H9 (cell line): Measurements from ENCODE around the gene ZNF236. TPM values are rescaled to one million over a fixed set of nuclear protein-coding genes. Genes with fewer than 3 reads are reported as not detected.

Source experiments
- DNase-seq: peaks from one replicate; pipeline ENCODE4 v3.0.0-alpha.2; 2017
- H2AFZ ChIP-seq: one replicate; pipeline ENCODE4 v1.6.1; 2013; ENCODE audit warnings: mild to moderate bottlenecking, low read length, control low read depth, moderate library complexity
- H2AK5ac ChIP-seq: 2 replicates; pipeline ENCODE4 v1.6.1; 2013; ENCODE audit warnings: low read length, control low read depth, mixed read lengths; ENCODE audit not compliant: insufficient read length
- H2BK120ac ChIP-seq: one replicate; pipeline ENCODE4 v1.6.1; 2013; ENCODE audit warnings: low read depth, mild to moderate bottlenecking, low read length, control low read depth, inconsistent platforms; ENCODE audit not compliant: poor library complexity, severe bottlenecking
- H2BK12ac ChIP-seq: 2 replicates; pipeline ENCODE4 v1.6.1; 2013; ENCODE audit warnings: low read length, control low read depth, mixed read lengths, low read depth; ENCODE audit not compliant: insufficient read length
- H2BK15ac ChIP-seq: 2 replicates; pipeline ENCODE4 v1.6.1; 2013; ENCODE audit warnings: low read depth, low read length, control low read depth
- H2BK20ac ChIP-seq: one replicate; pipeline ENCODE4 v1.6.1; 2013; ENCODE audit warnings: low read depth, mild to moderate bottlenecking, low read length, control low read depth, inconsistent platforms; ENCODE audit not compliant: poor library complexity, severe bottlenecking
- H2BK5ac ChIP-seq: 2 replicates; pipeline ENCODE4 v1.6.1; 2013; ENCODE audit warnings: low read length, control low read depth, mixed read lengths; ENCODE audit not compliant: insufficient read length
- H3K14ac ChIP-seq: 2 replicates; pipeline ENCODE4 v1.6.1; 2013; ENCODE audit warnings: low read length, control low read depth; ENCODE audit not compliant: insufficient read depth
- H3K18ac ChIP-seq: 2 replicates; pipeline ENCODE4 v1.6.1; 2013; ENCODE audit warnings: low read depth, mild to moderate bottlenecking, mixed read lengths, low read length, control low read depth; ENCODE audit not compliant: insufficient read length
- H3K23ac ChIP-seq: 2 replicates; pipeline ENCODE4 v1.6.1; 2013; ENCODE audit warnings: low read length, control low read depth, mixed read lengths, low read depth; ENCODE audit not compliant: insufficient read length
- H3K23me2 ChIP-seq: 2 replicates; pipeline ENCODE4 v1.6.1; 2013; ENCODE audit warnings: low read depth, mild to moderate bottlenecking, mixed read lengths, low read length, control low read depth; ENCODE audit not compliant: insufficient read length, poor library complexity, severe bottlenecking
- H3K27ac ChIP-seq: 2 replicates; pipeline ENCODE4 v1.5.1; 2013; ENCODE audit warnings: low read length, control low read depth, mixed read lengths, low read depth; ENCODE audit not compliant: insufficient read length
- H3K27me3 ChIP-seq: 2 replicates; pipeline ENCODE4 v1.6.1; 2013; ENCODE audit warnings: low read length, control low read depth, inconsistent platforms; ENCODE audit not compliant: insufficient read depth
- H3K4ac ChIP-seq: 2 replicates; pipeline ENCODE4 v1.6.1; 2013; ENCODE audit warnings: low read depth, mild to moderate bottlenecking, control low read depth, inconsistent platforms, low read length, moderate library complexity
- H3K4me1 ChIP-seq: 2 replicates; pipeline ENCODE4 v1.6.1; 2013; ENCODE audit warnings: low read length, control low read depth, inconsistent platforms; ENCODE audit not compliant: insufficient read depth
- H3K4me2 ChIP-seq: 2 replicates; pipeline ENCODE4 v1.6.1; 2013; ENCODE audit warnings: low read length, control low read depth, mixed read lengths; ENCODE audit not compliant: insufficient read length, insufficient read depth
- H3K56ac ChIP-seq: 2 replicates; pipeline ENCODE4 v1.6.1; 2013; ENCODE audit warnings: low read depth, mild to moderate bottlenecking, mixed read lengths, low read length, control low read depth; ENCODE audit not compliant: insufficient read length
- H3K79me1 ChIP-seq: 2 replicates; pipeline ENCODE4 v1.6.1; 2013; ENCODE audit warnings: low read depth, mild to moderate bottlenecking, moderate library complexity, low read length, control low read depth, inconsistent platforms; ENCODE audit not compliant: insufficient read depth, poor library complexity, severe bottlenecking
- H3K79me2 ChIP-seq: 2 replicates; pipeline ENCODE4 v1.6.1; 2013; ENCODE audit warnings: low read length, control low read depth, inconsistent platforms; ENCODE audit not compliant: insufficient read depth
- H3K9ac ChIP-seq: 2 replicates; pipeline ENCODE4 v1.6.1; 2013; ENCODE audit warnings: low read length, control low read depth, mixed read lengths; ENCODE audit not compliant: insufficient read length; ENCODE audit errors: extremely low read depth
- H3K9me3 ChIP-seq: one replicate; pipeline ENCODE4 v1.6.1; 2013; ENCODE audit warnings: low read depth, low read length, inconsistent platforms; ENCODE audit not compliant: control insufficient read depth
- H3T11ph ChIP-seq: one replicate; pipeline ENCODE4 v1.6.1; 2013; ENCODE audit warnings: mild to moderate bottlenecking, low read length, control low read depth, inconsistent platforms
- H4K20me1 ChIP-seq: one replicate; pipeline ENCODE4 v1.6.1; 2013; ENCODE audit not compliant: control insufficient read depth, insufficient read length, insufficient read depth
- H4K5ac ChIP-seq: 2 replicates; pipeline ENCODE4 v1.6.1; 2013; ENCODE audit warnings: low read depth, mild to moderate bottlenecking, mixed read lengths, low read length, control low read depth; ENCODE audit not compliant: insufficient read length
- H4K8ac ChIP-seq: replicated peaks from 2 replicates; pipeline ENCODE4 v1.6.1; 2013; ENCODE audit warnings: low read length, control low read depth, mixed read lengths, low read depth; ENCODE audit not compliant: insufficient read length
- H4K91ac ChIP-seq: 2 replicates; pipeline ENCODE4 v1.6.1; 2013; ENCODE audit warnings: low read depth, mild to moderate bottlenecking, moderate library complexity, mixed read lengths, low read length, control low read depth; ENCODE audit not compliant: insufficient read length
- H3K27ac Mint-ChIP-seq, 3 experiments: 2 replicates in 2 of 3; 3 replicates in 1 of 3; pipeline ENCODE4 v1.8.0; 2020 to 2021; ENCODE audit warnings: mixed read lengths in 3 of 3, mild to moderate bottlenecking in 1 of 3, moderate library complexity in 1 of 3
- H3K27me3 Mint-ChIP-seq: 2 replicates; pipeline ENCODE4 v1.8.0; 2021; ENCODE audit warnings: low read depth, mild to moderate bottlenecking, moderate library complexity, mixed read lengths
- H3K36me3 Mint-ChIP-seq, 3 experiments: 2 replicates in 2 of 3; 3 replicates in 1 of 3; pipeline ENCODE4 v1.8.0; 2020 to 2021; ENCODE audit warnings: low read depth in 3 of 3, mixed read lengths in 3 of 3; ENCODE audit not compliant: insufficient read depth in 1 of 3
- H3K4me1 Mint-ChIP-seq, 2 experiments: 2 replicates each; pipeline ENCODE4 v1.8.0; 2020; ENCODE audit warnings: mixed read lengths in 2 of 2
- H3K4me3 Mint-ChIP-seq, 2 experiments: 2 replicates in 1 of 2; 3 replicates in 1 of 2; pipeline ENCODE4 v1.8.0; 2020 to 2021; ENCODE audit warnings: mild to moderate bottlenecking in 2 of 2, mixed read lengths in 2 of 2, moderate library complexity in 1 of 2
- H3K9me3 Mint-ChIP-seq, 2 experiments: 2 replicates in 1 of 2; 3 replicates in 1 of 2; pipeline ENCODE4 v1.8.0; 2020; ENCODE audit warnings: mild to moderate bottlenecking in 2 of 2, mixed read lengths in 2 of 2, moderate library complexity in 1 of 2
- CTCF ChIP-seq: fragments of 200-600 bp; sonication (generic); conservative IDR thresholded peaks from 3 replicates; pipeline ENCODE4 v1.8.0; 2021; ENCODE audit warnings: antibody characterized with exemption, mild to moderate bottlenecking
- WGBS: extraction: QIAGEN DNeasy Blood & Tissue Kit; methylation state at CpG from one replicate; pipeline ENCODE4 v1.1.7; 2013; ENCODE audit warnings: missing lambda C conversion rate, low lambda C conversion rate, mixed read lengths; ENCODE audit not compliant: insufficient read length; ENCODE audit errors: extremely low coverage; 5-methylcytosine and 5-hydroxymethylcytosine counted together
- total RNA-seq: library from RNA; stranded (reverse); gene quantifications from 2 replicates; pipeline ENCODE4 v1.2.1, GENCODE V29; 2021

Gene ZNF236
- total RNA-seq, 1 experiment from 2014 or later: 16.0 TPM

DNA sequence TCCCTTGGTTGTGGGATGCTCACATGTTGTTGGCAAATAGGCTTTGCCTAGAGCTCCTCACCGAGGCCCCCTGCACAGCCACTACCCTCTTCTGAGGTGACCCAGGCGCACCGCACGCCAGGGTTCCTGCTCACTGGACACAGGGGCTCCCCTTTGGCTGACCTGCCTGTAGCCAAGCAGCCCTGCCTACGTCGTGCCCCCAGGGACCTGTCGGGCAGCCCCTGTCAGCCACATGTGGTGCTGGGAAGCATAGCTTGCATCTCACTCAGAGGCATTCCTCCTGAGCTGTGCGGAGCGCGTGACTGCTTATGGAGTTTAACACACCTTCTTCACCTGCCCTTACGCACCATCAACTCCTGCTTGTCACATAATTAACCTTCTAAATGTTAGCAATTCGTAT is 116.3 kb downstream of the ZNF236 start:
- no peak overlapping the region for H2BK20ac ChIP-seq
- TF ChIP-seq CTCF: no peak
- no peaks in the 10 kb centered on the region for H3K27me3 Mint-ChIP-seq
- no peak overlapping the region for H3K56ac ChIP-seq
- WGBS: no CpG with 5 or more reads among the region's 12 CpGs
- H3K27me3 ChIP-seq: no peaks in the 10 kb centered on the region
- no peaks in the 10 kb centered on the region for H3K9me3 ChIP-seq
- H3K36me3 Mint-ChIP-seq: peaks cover 10 to 28% (median 16%) of the 10 kb centered on the region in 3 experiments; a peak in 6 of 7 replicates
- no peak overlapping the region for H4K5ac ChIP-seq
- peak overlapping the region in 1 of 3 experiments; percentile 61; a peak in 1 of 7 replicates for H3K27ac Mint-ChIP-seq
- H3K79me2 ChIP-seq: no peaks in the 10 kb centered on the region
- H2AFZ ChIP-seq: no peak overlapping the region
- no peak overlapping the region for H3K9ac ChIP-seq
- no peak for DNase-seq
- H3K4me3 Mint-ChIP-seq: no peak overlapping the region
- H3K23ac ChIP-seq: no peak overlapping the region
- no peak overlapping the region for H3K18ac ChIP-seq
- no peak overlapping the region for H4K91ac ChIP-seq
- H2BK5ac ChIP-seq: no peak overlapping the region
- no peak overlapping the region for H3K4ac ChIP-seq
- no peaks in the 10 kb centered on the region for H4K20me1 ChIP-seq
- H3K27ac ChIP-seq: no peak overlapping the region
- no peak overlapping the region for H3T11ph ChIP-seq
- no peak overlapping the region for H3K14ac ChIP-seq
- H3K4me1 Mint-ChIP-seq: no peaks in the 10 kb centered on the region
- no peak overlapping the region for H2AK5ac ChIP-seq
- no peak overlapping the region for H4K8ac ChIP-seq
- no peak overlapping the region for H2BK15ac ChIP-seq
- H3K23me2 ChIP-seq: no peaks in the 10 kb centered on the region
- H2BK120ac ChIP-seq: no peak overlapping the region
- no peaks in the 10 kb centered on the region for H3K79me1 ChIP-seq
- H3K9me3 Mint-ChIP-seq: no peaks in the 10 kb centered on the region
- H3K4me2 ChIP-seq: no peak overlapping the region
- H2BK12ac ChIP-seq: no peak overlapping the region
- H3K4me1 ChIP-seq: no peaks in the 10 kb centered on the region
